ENCODE results near the gene LDLRAP1.

The LDLRAP1 gene

DNA sequence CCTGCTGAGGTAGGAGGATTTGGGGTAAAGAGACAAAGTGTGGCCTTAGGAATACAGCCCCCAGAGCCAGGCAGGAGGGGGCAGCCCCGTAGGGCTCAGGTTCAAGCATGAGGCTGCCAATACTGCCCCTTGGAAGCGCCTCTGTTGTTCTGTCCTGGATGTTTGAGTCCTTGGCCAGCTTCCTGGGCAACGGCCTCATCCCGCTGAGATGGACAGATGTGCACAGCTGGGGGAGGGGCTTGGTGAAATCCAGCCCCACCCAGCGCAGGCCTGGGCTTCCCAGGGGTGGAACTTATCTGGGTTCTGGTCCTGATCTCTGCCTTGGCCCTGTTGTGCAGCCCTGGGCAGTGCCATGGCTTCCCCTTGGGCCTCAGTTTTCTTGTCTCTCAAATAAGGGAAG lies 38.4 kb downstream of the LDLRAP1 start:
- TF ChIP-seq, protein P1, sequence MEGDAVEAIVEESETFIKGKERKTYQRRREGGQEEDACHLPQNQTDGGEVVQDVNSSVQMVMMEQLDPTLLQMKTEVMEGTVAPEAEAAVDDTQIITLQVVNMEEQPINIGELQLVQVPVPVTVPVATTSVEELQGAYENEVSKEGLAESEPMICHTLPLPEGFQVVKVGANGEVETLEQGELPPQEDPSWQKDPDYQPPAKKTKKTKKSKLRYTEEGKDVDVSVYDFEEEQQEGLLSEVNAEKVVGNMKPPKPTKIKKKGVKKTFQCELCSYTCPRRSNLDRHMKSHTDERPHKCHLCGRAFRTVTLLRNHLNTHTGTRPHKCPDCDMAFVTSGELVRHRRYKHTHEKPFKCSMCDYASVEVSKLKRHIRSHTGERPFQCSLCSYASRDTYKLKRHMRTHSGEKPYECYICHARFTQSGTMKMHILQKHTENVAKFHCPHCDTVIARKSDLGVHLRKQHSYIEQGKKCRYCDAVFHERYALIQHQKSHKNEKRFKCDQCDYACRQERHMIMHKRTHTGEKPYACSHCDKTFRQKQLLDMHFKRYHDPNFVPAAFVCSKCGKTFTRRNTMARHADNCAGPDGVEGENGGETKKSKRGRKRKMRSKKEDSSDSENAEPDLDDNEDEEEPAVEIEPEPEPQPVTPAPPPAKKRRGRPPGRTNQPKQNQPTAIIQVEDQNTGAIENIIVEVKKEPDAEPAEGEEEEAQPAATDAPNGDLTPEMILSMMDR (IDR thresholded peaks at IDR 0.05; ENCODE audit: insufficient read depth, low read length) = no peak
- TF ChIP-seq SPI1 (IDR thresholded peaks at IDR 0.05; ENCODE audit: borderline replicate concordance, low read depth) = no peak
- TF ChIP-seq POLR2AphosphoS5 (IDR thresholded peaks at IDR 0.05; ENCODE audit: low read depth) = no peak
- TF ChIP-seq, protein P2, sequence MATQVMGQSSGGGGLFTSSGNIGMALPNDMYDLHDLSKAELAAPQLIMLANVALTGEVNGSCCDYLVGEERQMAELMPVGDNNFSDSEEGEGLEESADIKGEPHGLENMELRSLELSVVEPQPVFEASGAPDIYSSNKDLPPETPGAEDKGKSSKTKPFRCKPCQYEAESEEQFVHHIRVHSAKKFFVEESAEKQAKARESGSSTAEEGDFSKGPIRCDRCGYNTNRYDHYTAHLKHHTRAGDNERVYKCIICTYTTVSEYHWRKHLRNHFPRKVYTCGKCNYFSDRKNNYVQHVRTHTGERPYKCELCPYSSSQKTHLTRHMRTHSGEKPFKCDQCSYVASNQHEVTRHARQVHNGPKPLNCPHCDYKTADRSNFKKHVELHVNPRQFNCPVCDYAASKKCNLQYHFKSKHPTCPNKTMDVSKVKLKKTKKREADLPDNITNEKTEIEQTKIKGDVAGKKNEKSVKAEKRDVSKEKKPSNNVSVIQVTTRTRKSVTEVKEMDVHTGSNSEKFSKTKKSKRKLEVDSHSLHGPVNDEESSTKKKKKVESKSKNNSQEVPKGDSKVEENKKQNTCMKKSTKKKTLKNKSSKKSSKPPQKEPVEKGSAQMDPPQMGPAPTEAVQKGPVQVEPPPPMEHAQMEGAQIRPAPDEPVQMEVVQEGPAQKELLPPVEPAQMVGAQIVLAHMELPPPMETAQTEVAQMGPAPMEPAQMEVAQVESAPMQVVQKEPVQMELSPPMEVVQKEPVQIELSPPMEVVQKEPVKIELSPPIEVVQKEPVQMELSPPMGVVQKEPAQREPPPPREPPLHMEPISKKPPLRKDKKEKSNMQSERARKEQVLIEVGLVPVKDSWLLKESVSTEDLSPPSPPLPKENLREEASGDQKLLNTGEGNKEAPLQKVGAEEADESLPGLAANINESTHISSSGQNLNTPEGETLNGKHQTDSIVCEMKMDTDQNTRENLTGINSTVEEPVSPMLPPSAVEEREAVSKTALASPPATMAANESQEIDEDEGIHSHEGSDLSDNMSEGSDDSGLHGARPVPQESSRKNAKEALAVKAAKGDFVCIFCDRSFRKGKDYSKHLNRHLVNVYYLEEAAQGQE (IDR thresholded peaks at IDR 0.05; ENCODE audit: insufficient replicate concordance, low read depth) = no peak
- no peak for TF ChIP-seq GABPA (IDR thresholded peaks at IDR 0.05; ENCODE audit: low read depth)
- Histone ChIP-seq H3K27ac (replicated peaks) (no peak overlapping the region), H3K27me3 (ENCODE audit: insufficient read depth, poor library complexity, severe bottlenecking) (no peaks in the 10 kb centered on the region), H3K4me3 (replicated peaks; ENCODE audit: insufficient read depth, low read length) (no peak overlapping the region)
- no peak for DNase-seq (ENCODE audit: low read depth in 1 of 2, low spot score in 1 of 2)

DNA sequence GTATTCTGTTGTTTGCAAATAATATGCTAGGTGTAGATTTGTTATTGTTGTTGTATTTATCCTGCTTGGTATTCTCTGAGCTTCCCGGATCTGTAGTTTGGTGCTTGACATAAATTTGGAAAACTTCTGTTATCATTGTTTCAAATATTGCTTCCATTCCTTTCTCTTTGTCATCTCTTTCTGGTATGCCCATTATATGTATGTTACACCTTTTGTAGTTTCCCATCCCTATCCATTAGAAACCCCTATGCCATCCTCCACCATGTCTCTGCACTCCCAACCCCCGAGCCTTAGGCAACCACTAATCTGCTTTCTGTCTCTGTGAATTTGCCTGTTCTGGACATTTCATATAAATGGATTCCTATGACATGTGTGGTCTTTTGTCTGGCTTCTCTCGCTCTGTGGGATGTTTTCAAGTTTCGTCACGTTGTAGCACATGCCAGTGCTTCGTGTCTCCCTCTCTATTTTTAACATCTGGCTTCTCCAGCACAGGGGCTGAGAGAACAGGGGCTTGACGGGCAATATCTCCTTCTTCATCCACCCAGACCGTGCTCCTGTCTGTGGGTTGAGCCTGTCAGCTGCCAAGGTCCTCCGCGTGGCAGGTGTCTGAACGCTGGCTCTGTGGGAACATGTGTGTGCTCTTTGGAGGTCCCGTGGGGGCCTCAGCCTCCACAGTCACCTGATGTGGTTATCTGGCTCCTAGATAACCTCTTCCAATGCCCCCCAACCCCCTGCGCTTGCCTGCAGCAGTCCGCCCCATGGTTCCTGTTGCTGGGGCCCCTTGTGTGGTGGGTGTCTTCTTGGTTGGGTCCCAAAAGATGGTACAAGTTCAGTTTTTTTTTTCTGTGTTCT lies 40.3 kb downstream of the LDLRAP1 start:
- H3K27me3 ChIP-seq (ENCODE audit: insufficient read depth, poor library complexity, severe bottlenecking) = no peaks in the 10 kb centered on the region
- no peak overlapping the region for H3K4me3 ChIP-seq (replicated peaks; ENCODE audit: insufficient read depth, low read length)
- no peak for DNase-seq (ENCODE audit: low read depth in 1 of 2, low spot score in 1 of 2)
- H3K27ac ChIP-seq (replicated peaks) = no peak overlapping the region
- TF ChIP-seq POLR2AphosphoS5 (IDR thresholded peaks at IDR 0.05; ENCODE audit: low read depth) (no peak), GABPA (IDR thresholded peaks at IDR 0.05; ENCODE audit: low read depth) (no peak), SPI1 (IDR thresholded peaks at IDR 0.05; ENCODE audit: borderline replicate concordance, low read depth) (no peak)
- TF ChIP-seq, protein P1 (IDR thresholded peaks at IDR 0.05; ENCODE audit: insufficient read depth, low read length) = no peak
- TF ChIP-seq, protein P2 (IDR thresholded peaks at IDR 0.05; ENCODE audit: insufficient replicate concordance, low read depth) = no peak

DNA sequence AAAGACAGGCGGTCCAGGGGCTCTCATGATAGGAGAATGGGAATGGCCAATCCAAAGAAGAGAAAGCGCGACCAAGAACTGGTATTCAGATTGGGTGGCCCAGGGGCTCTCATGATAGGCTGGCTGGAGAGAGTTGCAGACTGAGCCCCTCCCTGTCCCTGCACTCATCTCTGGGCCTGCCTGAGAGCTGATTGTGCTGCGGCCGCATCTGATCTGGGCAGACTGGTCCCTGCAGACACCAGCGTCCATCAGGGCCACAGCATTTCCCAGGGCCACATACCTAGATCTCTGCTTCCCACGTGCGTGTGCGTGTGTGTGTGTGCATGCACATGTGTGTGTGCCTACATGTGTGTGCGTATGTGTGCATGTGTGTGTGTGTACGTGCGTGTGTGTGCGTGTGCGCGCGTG lies 42.8 kb downstream of the LDLRAP1 start:
- Histone ChIP-seq H3K27me3 (ENCODE audit: insufficient read depth, poor library complexity, severe bottlenecking) (no peaks in the 10 kb centered on the region), H3K27ac (replicated peaks) (no peak overlapping the region), H3K4me3 (replicated peaks; ENCODE audit: insufficient read depth, low read length) (no peak overlapping the region)
- TF ChIP-seq POLR2AphosphoS5 (IDR thresholded peaks at IDR 0.05; ENCODE audit: low read depth) = no peak
- TF ChIP-seq, protein P2 (IDR thresholded peaks at IDR 0.05; ENCODE audit: insufficient replicate concordance, low read depth) = no peak
- TF ChIP-seq, protein P1 (IDR thresholded peaks at IDR 0.05; ENCODE audit: insufficient read depth, low read length) = no peak
- TF ChIP-seq GABPA (IDR thresholded peaks at IDR 0.05; ENCODE audit: low read depth) = no peak
- TF ChIP-seq SPI1 (IDR thresholded peaks at IDR 0.05; ENCODE audit: borderline replicate concordance, low read depth) = no peak
- no peak for DNase-seq (ENCODE audit: low read depth in 1 of 2, low spot score in 1 of 2)

All from HL-60 (cell line).